OCI-LY7 (cell line): ENCODE measurements around the gene MNAT1.

Experiments used
- CTCF ChIP-seq: fragments of 200-600 bp; sonication (generic); conservative IDR thresholded peaks from 2 replicates; pipeline ENCODE4 v1.5.1; 2014; ENCODE audit warnings: mild to moderate bottlenecking, antibody characterized with exemption, low read length, moderate library complexity, mixed read lengths
- EZH2phosphoT487 ChIP-seq: fragments of 200-600 bp; sonication (generic); IDR thresholded peaks from 2 replicates; pipeline ENCODE4 v1.6.1; 2018; ENCODE audit warnings: low read depth, borderline replicate concordance, mild to moderate bottlenecking, mixed run types, antibody characterized with exemption, low read length, moderate library complexity, mixed read lengths

- TF ChIP-seq CTCF (no peak), EZH2phosphoT487 (no peak)
These were observed 171.4 kb downstream of the MNAT1 start for GRCh38 chr14:60905923-60906322.
